Tibial artery (tissue), 4 donors: ENCODE measurements around the gene TMEM51.

Experiments
- DNase-seq, 2 donors: peaks; one replicate each; pipeline ENCODE4 v3.0.0-alpha.2; 2019
- H3K27ac ChIP-seq, 2 donors: fragments of 200-600 bp; sonication (generic) in 1 of 2; 1 replicate in 1 of 2; 2 replicates in 1 of 2; pipeline ENCODE4 v1.5.1; 2018 to 2019; ENCODE audit warnings: mild to moderate bottlenecking in 1 of 2
- H3K27me3 ChIP-seq, 2 donors: fragments of 200-600 bp; sonication (generic) in 1 of 2; one replicate each; pipeline versions ENCODE4 v1.5.1 to v1.6.0; 2016 to 2019
- H3K36me3 ChIP-seq, 3 donors: fragments of 200-600 bp; sonication (generic) in 2 of 3; one replicate each; pipeline ENCODE4 v1.5.1; 2016 to 2019; ENCODE audit warnings: mild to moderate bottlenecking in 2 of 3
- H3K4me1 ChIP-seq, 4 donors: fragments of 200-600 bp; sonication (generic) in 2 of 4; 1 replicate in 3 of 4; 2 replicates in 1 of 4; pipeline ENCODE4 v1.5.1; 2016 to 2019
- H3K4me3 ChIP-seq, 2 donors: fragments of 200-600 bp; sonication (generic) in 1 of 2; 1 replicate in 1 of 2; 2 replicates in 1 of 2; pipeline ENCODE4 v1.5.1; 2018 to 2019; ENCODE audit warnings: mild to moderate bottlenecking in 2 of 2
- H3K9me3 ChIP-seq, 3 donors: fragments of 200-600 bp; sonication (generic) in 1 of 3; one replicate each; pipeline ENCODE4 v1.5.1; 2016 to 2019
- CTCF ChIP-seq, 2 experiments: fragments of 200-600 bp in 1 of 2; fragments of 450-650 bp in 1 of 2; IDR thresholded peaks; one replicate each; pipeline ENCODE4 v1.5.1; 2017 to 2019; ENCODE audit warnings: antibody characterized with exemption in 2 of 2, mild to moderate bottlenecking in 1 of 2, moderate library complexity in 1 of 2
- intact Hi-C: fragments of 100-400 bp; cut with DNase I; formaldehyde crosslinking; loops from one replicate; pipeline ENCODE4 v1.15.0; 2023; ENCODE audit warnings: low total_unique reads

The TMEM51 gene

GRCh38 chr1:15168479-15168878 lies 14.9 kb downstream of the TMEM51 start:
- no peaks in the 10 kb centered on the region for H3K9me3 ChIP-seq
- H3K36me3 ChIP-seq: no peaks in the 10 kb centered on the region
- H3K27me3 ChIP-seq: no peaks in the 10 kb centered on the region
- DNase-seq: no peak
- peaks cover 0 to 18% (median 6%) of the 10 kb centered on the region in 4 donors for H3K4me1 ChIP-seq
- no peak overlapping the region for H3K4me3 ChIP-seq
- intact Hi-C loops: no loop called here
- H3K27ac ChIP-seq: no peak overlapping the region
- no peak for TF ChIP-seq CTCF (IDR thresholded peaks at IDR 0.05)

DNA sequence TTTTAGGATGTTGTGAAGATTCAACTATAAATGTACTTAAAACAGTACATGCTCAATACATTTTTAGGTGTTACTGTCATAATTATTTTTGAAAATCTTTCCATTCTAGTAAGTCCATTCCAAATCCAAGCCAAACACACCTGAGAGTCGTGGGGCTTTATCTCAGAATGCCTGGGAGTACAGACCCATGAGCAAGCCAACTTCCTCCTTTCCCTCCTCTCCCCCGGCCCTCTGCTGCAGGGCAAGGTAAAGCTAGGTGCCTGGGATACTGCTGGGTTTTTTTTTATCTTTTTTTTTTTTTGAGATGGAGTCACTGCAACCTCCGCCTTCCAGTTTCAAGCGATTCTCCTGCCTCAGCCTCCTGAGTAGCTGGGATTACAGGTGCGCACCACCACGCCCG lies 16.5 kb downstream of the TMEM51 start:
- TF ChIP-seq CTCF (IDR thresholded peaks at IDR 0.05): no peak
- no peaks in the 10 kb centered on the region for H3K36me3 ChIP-seq
- H3K9me3 ChIP-seq: no peaks in the 10 kb centered on the region
- H3K4me3 ChIP-seq: no peak overlapping the region
- no peaks in the 10 kb centered on the region for H3K27me3 ChIP-seq
- no peak for DNase-seq
- no peak overlapping the region for H3K27ac ChIP-seq
- intact Hi-C loops: no loop called here
- H3K4me1 ChIP-seq: peaks cover 0 to 18% (median 6%) of the 10 kb centered on the region in 4 donors

DNA sequence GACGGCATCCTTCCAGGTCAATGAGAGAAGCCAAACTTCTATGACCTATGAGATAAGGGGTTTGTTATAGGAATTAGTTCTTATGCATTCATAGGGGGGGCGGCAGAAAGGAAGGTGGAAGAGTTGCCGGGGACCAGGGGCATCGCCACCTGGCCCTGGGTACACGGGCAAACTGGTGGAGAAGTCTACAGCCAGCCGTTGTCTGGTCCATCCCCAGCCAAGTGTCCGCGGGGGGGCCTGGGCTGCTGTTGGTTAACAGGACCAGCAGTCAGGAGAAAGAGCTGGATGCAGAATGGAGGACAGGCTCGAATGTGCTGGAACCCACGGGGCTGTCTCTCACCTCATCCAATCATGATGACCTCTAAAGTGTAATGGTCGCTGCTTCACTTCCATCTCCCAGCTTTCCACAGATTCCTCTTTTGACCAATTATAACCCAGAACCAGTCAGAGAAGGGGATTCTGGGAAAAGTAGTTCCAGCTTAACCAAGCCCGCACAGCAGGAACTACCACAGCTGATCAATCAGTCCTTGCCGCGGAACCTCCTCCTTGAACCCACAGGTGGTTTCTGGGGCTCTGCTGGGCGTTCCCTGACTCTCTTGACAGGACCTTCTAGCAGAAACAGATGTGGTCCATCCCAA lies 17.8 kb downstream of the TMEM51 start:
- no peaks in the 10 kb centered on the region for H3K27me3 ChIP-seq
- no peaks in the 10 kb centered on the region for H3K9me3 ChIP-seq
- peaks cover 0 to 18% (median 6%) of the 10 kb centered on the region in 4 donors for H3K4me1 ChIP-seq
- no peak overlapping the region for H3K27ac ChIP-seq
- TF ChIP-seq CTCF (IDR thresholded peaks at IDR 0.05): no peak
- intact Hi-C loops: no loop called here
- no peak overlapping the region for H3K4me3 ChIP-seq
- DNase-seq: no peak
- H3K36me3 ChIP-seq: no peaks in the 10 kb centered on the region

GRCh38 chr1:15172405-15173259 lies 19.1 kb downstream of the TMEM51 start:
- DNase-seq: no peak
- Histone ChIP-seq H3K36me3 (no peaks in the 10 kb centered on the region), H3K4me3 (no peak overlapping the region), H3K4me1 (peaks cover 0 to 15% (median 6%) of the 10 kb centered on the region in 4 donors), H3K27ac (no peak overlapping the region), H3K9me3 (no peaks in the 10 kb centered on the region), H3K27me3 (no peaks in the 10 kb centered on the region)
- no peak for TF ChIP-seq CTCF (IDR thresholded peaks at IDR 0.05)
- intact Hi-C loops: no loop called here

GRCh38 chr1:15173863-15174614 lies 20.5 kb downstream of the TMEM51 start:
- no peak for DNase-seq
- no peak overlapping the region for H3K4me3 ChIP-seq
- H3K36me3 ChIP-seq: no peaks in the 10 kb centered on the region
- H3K27ac ChIP-seq: no peak overlapping the region
- peaks cover 0 to 22% (median 8%) of the 10 kb centered on the region in 4 donors for H3K4me1 ChIP-seq
- H3K27me3 ChIP-seq: no peaks in the 10 kb centered on the region
- H3K9me3 ChIP-seq: no peaks in the 10 kb centered on the region
- TF ChIP-seq CTCF (IDR thresholded peaks at IDR 0.05): no peak
- intact Hi-C loops: no loop called here
